SK-N-SH treated with all-trans-retinoic acid at 6 μM for 48 hours (cell line): ENCODE results near the gene TEX14.

ENCODE experiments used
- ATAC-seq: fragments of 200-7000 bp; cut with Tn5 transposase; 3 replicates; pipeline ENCODE4 v1.9.1; 2020; ENCODE audit warnings: mild to moderate bottlenecking, moderate library complexity
- ARNTL ChIP-seq: fragments of 450-650 bp; formaldehyde crosslinking; IDR thresholded peaks from 2 replicates; pipeline ENCODE4 v1.5.0; 2020; ENCODE audit warnings: low read depth, mild to moderate bottlenecking, moderate library complexity, borderline replicate concordance
- BACH2 ChIP-seq: fragments of 250-450 bp; sonication (Bioruptor Pico); IDR thresholded peaks from 2 replicates; pipeline ENCODE4 v1.9.0; 2021; ENCODE audit warnings: mild to moderate bottlenecking, borderline replicate concordance
- CREB5 ChIP-seq: fragments of 250-450 bp; sonication (Bioruptor Pico); IDR thresholded peaks from 2 replicates; pipeline ENCODE4 v1.5.1; 2020; ENCODE audit warnings: low read depth, mild to moderate bottlenecking, moderate library complexity
- GLIS3 ChIP-seq: fragments of 250-450 bp; sonication (Bioruptor Pico); IDR thresholded peaks from 2 replicates; pipeline ENCODE4 v1.5.0; 2020; ENCODE audit warnings: mild to moderate bottlenecking, moderate library complexity
- ISL1 ChIP-seq: fragments of 250-450 bp; sonication (Bioruptor Pico); IDR thresholded peaks from 2 replicates; pipeline ENCODE4 v2.1.2; 2022; ENCODE audit warnings: mild to moderate bottlenecking, moderate library complexity
- OSR1 ChIP-seq: fragments of 250-450 bp; sonication (Bioruptor Pico); IDR thresholded peaks from 2 replicates; pipeline ENCODE4 v1.8.0; 2022; ENCODE audit warnings: moderate library complexity, mild to moderate bottlenecking, inconsistent platforms
- PATZ1 ChIP-seq: fragments of 250-450 bp; sonication (Bioruptor Pico); IDR thresholded peaks from 2 replicates; pipeline ENCODE4 v1.8.0; 2020; ENCODE audit warnings: mild to moderate bottlenecking, moderate library complexity, borderline replicate concordance
- POU6F1 ChIP-seq: fragments of 250-450 bp; sonication (Bioruptor Pico); IDR thresholded peaks from 2 replicates; pipeline ENCODE4 v1.8.0; 2021; ENCODE audit warnings: low read depth, mild to moderate bottlenecking, moderate library complexity, borderline replicate concordance
- PPARA ChIP-seq: fragments of 250-450 bp; sonication (Bioruptor Pico); IDR thresholded peaks from 2 replicates; pipeline ENCODE4 v1.5.0; 2020; ENCODE audit warnings: mild to moderate bottlenecking, borderline replicate concordance
- RARB ChIP-seq: fragments of 250-450 bp; sonication (Bioruptor Pico); IDR thresholded peaks from 2 replicates; pipeline ENCODE4 v1.8.0; 2021; ENCODE audit warnings: mild to moderate bottlenecking, moderate library complexity
- SNAI2 ChIP-seq: fragments of 250-450 bp; sonication (Bioruptor Pico); IDR thresholded peaks from 2 replicates; pipeline ENCODE4 v1.5.0; 2020; ENCODE audit warnings: mild to moderate bottlenecking, moderate library complexity
- TOX ChIP-seq: fragments of 250-450 bp; sonication (Bioruptor Pico); IDR thresholded peaks from 2 replicates; pipeline ENCODE4 v1.8.0; 2021; ENCODE audit warnings: mild to moderate bottlenecking, moderate library complexity, borderline replicate concordance
- TSHZ2 ChIP-seq: fragments of 250-450 bp; sonication (Bioruptor Pico); IDR thresholded peaks from 2 replicates; pipeline ENCODE4 v1.5.0; 2020; ENCODE audit warnings: mild to moderate bottlenecking, moderate library complexity
- ZC3H10 ChIP-seq: fragments of 250-450 bp; sonication (Bioruptor Pico); IDR thresholded peaks from 2 replicates; pipeline ENCODE4 v1.5.1; 2021; ENCODE audit warnings: mild to moderate bottlenecking, moderate library complexity
- ZFP3 ChIP-seq: fragments of 250-450 bp; sonication (Bioruptor Pico); IDR thresholded peaks from 2 replicates; pipeline ENCODE4 v1.5.0; 2020; ENCODE audit warnings: mild to moderate bottlenecking, moderate library complexity

The TEX14 gene

GRCh38 chr17:58630883-58631522, 60.8 kb downstream of the TEX14 start:
- no peak for TF ChIP-seq ZC3H10
- TF ChIP-seq ZFP3 (CRISPR knock-in tag), result peak; percentile 90; the same call in 1 of the 2 replicates
- ATAC-seq, result no peak

- no peak for ATAC-seq
- TF ChIP-seq SNAI2 (CRISPR knock-in tag) (no peak), CREB5 (no peak), OSR1 (CRISPR knock-in tag) (no peak), PATZ1 (CRISPR knock-in tag) (no peak), ISL1 (CRISPR knock-in tag) (no peak), POU6F1 (no peak)
- TF ChIP-seq, all 23 proteins: peak for 0
These were observed 64.9 kb downstream of the TEX14 start for GRCh38 chr17:58626905-58627304.

DNA sequence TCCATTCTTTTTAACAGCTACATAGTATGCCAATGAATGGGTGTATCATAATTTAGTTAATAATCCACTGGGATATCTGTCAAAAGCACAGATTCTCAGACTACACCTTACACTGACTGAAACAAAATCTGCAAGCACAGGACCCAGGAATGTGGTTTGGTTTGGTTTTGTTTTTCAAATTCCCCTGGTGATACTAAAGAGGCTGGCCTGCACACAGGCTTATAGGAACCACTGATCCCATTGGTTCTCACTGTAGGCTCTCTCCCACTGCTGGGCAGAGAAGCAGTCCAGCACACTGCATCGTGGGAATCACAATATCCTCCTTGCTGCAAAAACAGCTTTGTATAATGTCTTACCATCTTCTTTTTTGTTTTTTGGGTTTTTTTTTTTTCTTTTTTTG, 67.1 kb downstream of the TEX14 start:
- peak; percentile 53; the same call in 2 of the 3 replicates for ATAC-seq

More for the DNA sequence above, 67.1 kb downstream of the TEX14 start:
- TF ChIP-seq OSR1 (CRISPR knock-in tag) (no peak), RARB (CRISPR knock-in tag) (no peak), PPARA (no peak), TOX (no peak), BACH2 (CRISPR knock-in tag) (no peak), TSHZ2 (CRISPR knock-in tag) (no peak), GLIS3 (CRISPR knock-in tag) (no peak), CREB5 (no peak), SNAI2 (CRISPR knock-in tag) (no peak), ARNTL (CRISPR knock-in tag) (no peak), PATZ1 (CRISPR knock-in tag) (no peak), ZFP3 (CRISPR knock-in tag) (no peak)
